ENCODE results near the gene SIK3.

The SIK3 gene

DNA sequence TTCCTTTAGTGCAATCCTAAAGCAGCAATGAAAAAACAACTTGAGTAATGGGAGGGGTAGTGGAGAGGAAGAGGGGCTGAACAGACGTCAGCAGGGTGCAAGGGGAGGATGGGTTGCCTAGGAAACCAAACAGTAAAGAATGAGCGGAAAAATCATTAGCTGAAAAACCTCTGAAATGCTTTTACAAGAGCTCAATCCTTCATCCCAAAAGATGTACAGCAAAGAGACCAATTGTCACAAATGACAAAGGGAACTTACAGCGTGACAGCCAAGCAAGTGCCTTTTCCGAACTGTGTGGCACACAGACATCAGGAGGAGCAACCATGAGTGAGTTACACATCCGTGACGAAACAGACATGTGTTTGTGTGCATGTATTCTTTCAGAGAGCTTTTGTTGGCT, 104.6 kb downstream of the SIK3 start:
- DNase-seq (ENCODE audit: low read depth, low spot score) = peak; percentile 69
- TF ChIP-seq, protein P1, sequence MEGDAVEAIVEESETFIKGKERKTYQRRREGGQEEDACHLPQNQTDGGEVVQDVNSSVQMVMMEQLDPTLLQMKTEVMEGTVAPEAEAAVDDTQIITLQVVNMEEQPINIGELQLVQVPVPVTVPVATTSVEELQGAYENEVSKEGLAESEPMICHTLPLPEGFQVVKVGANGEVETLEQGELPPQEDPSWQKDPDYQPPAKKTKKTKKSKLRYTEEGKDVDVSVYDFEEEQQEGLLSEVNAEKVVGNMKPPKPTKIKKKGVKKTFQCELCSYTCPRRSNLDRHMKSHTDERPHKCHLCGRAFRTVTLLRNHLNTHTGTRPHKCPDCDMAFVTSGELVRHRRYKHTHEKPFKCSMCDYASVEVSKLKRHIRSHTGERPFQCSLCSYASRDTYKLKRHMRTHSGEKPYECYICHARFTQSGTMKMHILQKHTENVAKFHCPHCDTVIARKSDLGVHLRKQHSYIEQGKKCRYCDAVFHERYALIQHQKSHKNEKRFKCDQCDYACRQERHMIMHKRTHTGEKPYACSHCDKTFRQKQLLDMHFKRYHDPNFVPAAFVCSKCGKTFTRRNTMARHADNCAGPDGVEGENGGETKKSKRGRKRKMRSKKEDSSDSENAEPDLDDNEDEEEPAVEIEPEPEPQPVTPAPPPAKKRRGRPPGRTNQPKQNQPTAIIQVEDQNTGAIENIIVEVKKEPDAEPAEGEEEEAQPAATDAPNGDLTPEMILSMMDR (IDR thresholded peaks at IDR 0.05; ENCODE audit: low read depth, low read length) = no peak
- in situ Hi-C loops (cut with HindIII; ENCODE audit: low sequenced_read_pairs) = no loop called here
- H3K4me3 ChIP-seq (ENCODE audit: low read depth, low read length) = no peak overlapping the region

DNA sequence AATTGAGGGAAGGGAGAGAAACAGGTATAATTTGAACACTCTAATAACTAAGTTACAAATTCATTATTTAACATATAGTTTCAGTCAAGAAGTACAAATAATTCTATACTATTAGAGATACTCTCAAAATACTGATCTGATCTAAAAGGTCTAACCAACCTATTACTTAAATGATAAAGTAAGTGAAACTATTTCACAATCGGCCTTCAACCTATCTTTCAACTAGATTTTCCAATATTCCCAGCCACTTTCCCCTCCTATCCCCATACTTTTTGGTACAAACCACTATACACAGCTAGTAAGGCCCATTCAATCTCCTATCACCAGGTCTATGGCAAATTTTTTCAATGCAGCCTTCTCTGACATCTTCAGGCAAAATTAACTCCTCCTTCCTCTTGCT, 106.7 kb downstream of the SIK3 start:
- DNase-seq (ENCODE audit: low read depth, low spot score) = no peak
- TF ChIP-seq, protein P1 (IDR thresholded peaks at IDR 0.05; ENCODE audit: low read depth, low read length) = no peak
- in situ Hi-C loops (cut with HindIII; ENCODE audit: low sequenced_read_pairs) = no loop called here
- H3K4me3 ChIP-seq (ENCODE audit: low read depth, low read length) = no peak overlapping the region

GRCh38 chr11:116990811-116991210, 107.4 kb downstream of the SIK3 start:
- TF ChIP-seq, protein P1 (IDR thresholded peaks at IDR 0.05; ENCODE audit: low read depth, low read length) = no peak
- no peak overlapping the region for H3K4me3 ChIP-seq (ENCODE audit: low read depth, low read length)
- in situ Hi-C loops (cut with HindIII; ENCODE audit: low sequenced_read_pairs) = no loop called here
- DNase-seq (ENCODE audit: low read depth, low spot score) = no peak

- TF ChIP-seq, protein P1 (IDR thresholded peaks at IDR 0.05; ENCODE audit: low read depth, low read length) = no peak
- no peak overlapping the region for H3K4me3 ChIP-seq (ENCODE audit: low read depth, low read length)
- peak; percentile 90 for DNase-seq (ENCODE audit: low read depth, low spot score)
- in situ Hi-C loops (cut with HindIII; ENCODE audit: low sequenced_read_pairs) = no loop called here
Observed at GRCh38 chr11:116990061-116990473, 108.2 kb downstream of the SIK3 start.

DNA sequence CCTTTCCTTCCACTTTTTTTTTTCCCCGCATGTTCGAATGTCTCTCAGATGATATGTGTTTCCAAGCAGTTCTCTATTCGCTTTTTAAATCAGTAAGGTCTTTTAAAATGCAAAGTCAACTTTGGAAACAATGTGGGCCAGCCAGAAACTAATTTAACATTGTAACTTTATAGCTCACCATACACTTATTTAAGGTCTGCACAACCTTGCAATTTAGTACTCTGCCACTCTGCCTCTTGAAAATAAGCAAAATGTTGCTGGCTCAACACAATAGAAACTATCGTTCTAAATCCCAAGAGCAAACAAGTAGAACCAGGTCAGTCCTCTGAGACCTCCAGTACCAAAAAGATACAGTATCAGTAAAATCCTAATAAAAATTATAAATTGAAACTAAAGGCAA, 109.0 kb downstream of the SIK3 start:
- DNase-seq (ENCODE audit: low read depth, low spot score) = no peak
- TF ChIP-seq, protein P1 (IDR thresholded peaks at IDR 0.05; ENCODE audit: low read depth, low read length) = no peak
- in situ Hi-C loops (cut with HindIII; ENCODE audit: low sequenced_read_pairs) = no loop called here
- no peak overlapping the region for H3K4me3 ChIP-seq (ENCODE audit: low read depth, low read length)

DNA sequence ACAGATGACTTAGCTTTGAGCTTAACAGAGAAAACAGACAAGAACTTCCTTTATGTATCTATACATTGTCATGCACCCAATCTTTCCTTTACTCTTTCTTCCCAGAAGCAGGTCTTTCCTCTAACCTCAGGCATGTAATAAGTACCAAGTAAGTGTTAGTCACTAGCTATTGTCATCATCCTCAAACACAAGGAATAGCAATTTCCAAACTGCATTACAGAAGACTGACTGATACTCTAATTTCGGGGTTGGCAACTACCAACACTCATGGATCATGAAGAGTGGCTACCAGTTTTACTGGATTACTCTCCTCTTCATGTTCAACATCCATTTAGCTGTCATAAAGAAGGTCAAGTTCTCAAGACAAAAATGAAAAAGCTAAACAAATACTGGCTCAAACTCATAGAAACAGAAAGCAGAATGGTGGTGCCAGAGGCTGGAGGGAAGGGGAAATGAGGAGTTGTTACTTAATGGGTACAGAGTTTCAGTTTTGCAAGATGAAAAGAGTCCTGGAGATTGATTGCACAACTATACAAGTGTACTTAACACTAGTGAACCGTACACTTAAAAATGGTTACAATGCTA, 111.6 kb downstream of the SIK3 start:
- peak; percentile 78 for DNase-seq (ENCODE audit: low read depth, low spot score)
- no peak overlapping the region for H3K4me3 ChIP-seq (ENCODE audit: low read depth, low read length)
- in situ Hi-C loops (cut with HindIII; ENCODE audit: low sequenced_read_pairs) = no loop called here
- TF ChIP-seq, protein P1 (IDR thresholded peaks at IDR 0.05; ENCODE audit: low read depth, low read length) = no peak
